SK-N-SH (cell line): ENCODE results near the gene SORBS2. TPM values are rescaled to one million over a fixed set of nuclear protein-coding genes. Genes with fewer than 3 reads are reported as not detected.

Experiments
- CTCF ChIA-PET: fragments of 300-600, 350-600 bp; formaldehyde crosslinking; extraction: SDS; loops from one replicate; lab custom pipeline; 2021; lab: Yijun Ruan, JAX
- POLR2A ChIA-PET: fragments of 350-600 bp; sonication (Branson Sonifier 250); formaldehyde crosslinking; extraction: SDS; loops from one replicate; lab custom pipeline; 2020; ENCODE audit warnings: antibody characterized with exemption, inconsistent platforms; lab: Yijun Ruan, JAX
- DNase-seq: peaks from one replicate; pipeline ENCODE4 v3.0.0; 2012
- H2AFZ ChIP-seq: fragments of 200-600 bp; sonication (generic); 2 replicates; pipeline ENCODE4 v1.8.1; 2016; ENCODE audit warnings: antibody characterized with exemption, mild to moderate bottlenecking, low read depth
- H3F3A ChIP-seq: fragments of 200-600 bp; sonication (generic); replicated peaks from 2 replicates; pipeline ENCODE3; 2016; ENCODE audit warnings: antibody characterized with exemption, mild to moderate bottlenecking; ENCODE audit not compliant: insufficient read depth
- H3K27ac ChIP-seq, 2 experiments: fragments of 200-500 bp in 1 of 2; fragments of 200-600 bp in 1 of 2; sonication (Bioruptor generic) in 1 of 2; sonication (generic), shearing (Covaris generic) in 1 of 2; 2 replicates each; pipeline versions ENCODE4 v1.5.1 to v1.6.1; 2014 to 2016; ENCODE audit warnings: low read depth in 2 of 2, inconsistent platforms in 1 of 2, low read length in 1 of 2, mild to moderate bottlenecking in 1 of 2, mixed read lengths in 1 of 2
- H3K27me3 ChIP-seq: fragments of 200-600 bp; sonication (generic), shearing (Covaris generic); 2 replicates; pipeline ENCODE4 v1.6.1; 2016; ENCODE audit warnings: mixed run types; ENCODE audit not compliant: insufficient read depth
- H3K36me3 ChIP-seq, 2 experiments: fragments of 200-500 bp in 1 of 2; fragments of 200-600 bp in 1 of 2; sonication (Bioruptor generic) in 1 of 2; sonication (generic) in 1 of 2; replicated peaks in 1 of 2; 2 replicates each; pipeline versions ENCODE3 to v1.5.1; 2014 to 2016; ENCODE audit warnings: low read length in 1 of 2, mild to moderate bottlenecking in 1 of 2; ENCODE audit not compliant: insufficient read depth in 2 of 2, control insufficient read depth in 1 of 2
- H3K4me1 ChIP-seq, 2 experiments: fragments of 200-500 bp in 1 of 2; fragments of 200-600 bp in 1 of 2; sonication (Bioruptor generic) in 1 of 2; sonication (generic), shearing (Covaris generic) in 1 of 2; 2 replicates each; pipeline versions ENCODE4 v1.5.1 to v1.6.1; 2014 to 2016; ENCODE audit warnings: low read depth in 1 of 2, low read length in 1 of 2, mixed run types in 1 of 2; ENCODE audit not compliant: insufficient read depth in 2 of 2, control insufficient read depth in 1 of 2
- H3K4me2 ChIP-seq: fragments of 200-600 bp; sonication (generic), shearing (Covaris generic); 2 replicates; pipeline ENCODE4 v1.6.1; 2017; ENCODE audit warnings: mixed run types
- H3K4me3 ChIP-seq, 2 experiments: fragments of 200-500 bp in 1 of 2; fragments of 200-600 bp in 1 of 2; sonication (Bioruptor generic) in 1 of 2; sonication (generic), shearing (Covaris generic) in 1 of 2; 2 replicates each; pipeline versions ENCODE4 v1.5.1 to v1.8.1; 2014 to 2016; ENCODE audit warnings: low read depth in 2 of 2, inconsistent platforms in 1 of 2, low read length in 1 of 2, mild to moderate bottlenecking in 1 of 2, mixed read lengths in 1 of 2, moderate library complexity in 1 of 2
- H3K79me2 ChIP-seq: fragments of 200-600 bp; sonication (generic); 2 replicates; pipeline ENCODE4 v1.8.1; 2017; ENCODE audit warnings: mild to moderate bottlenecking; ENCODE audit not compliant: insufficient read depth
- H3K9ac ChIP-seq: fragments of 200-600 bp; sonication (generic); 2 replicates; pipeline ENCODE4 v1.6.1; 2017; ENCODE audit warnings: mixed run types
- H3K9me2 ChIP-seq: fragments of 200-600 bp; sonication (generic); 2 replicates; pipeline ENCODE4 v1.6.1; 2017; ENCODE audit warnings: mixed run types
- H3K9me3 ChIP-seq: fragments of 200-600 bp; sonication (generic); 2 replicates; pipeline ENCODE4 v1.6.1; 2017; ENCODE audit warnings: mixed run types, mild to moderate bottlenecking, moderate library complexity
- H4K20me1 ChIP-seq: fragments of 200-600 bp; sonication (generic); 2 replicates; pipeline ENCODE4 v1.6.1; 2017; ENCODE audit warnings: mild to moderate bottlenecking, mixed run types; ENCODE audit not compliant: insufficient read depth
- FOSL2 ChIP-seq: IDR thresholded peaks from 2 replicates; pipeline ENCODE4 v1.4.0; 2012; ENCODE audit warnings: low read depth, mild to moderate bottlenecking, moderate library complexity, borderline replicate concordance
- MEF2A ChIP-seq: IDR thresholded peaks from 2 replicates; pipeline ENCODE4 v1.4.0; 2012; ENCODE audit warnings: low read depth, borderline replicate concordance
- POLR2AphosphoS5 ChIP-seq: IDR thresholded peaks from 2 replicates; pipeline ENCODE4 v1.6.1; 2012; ENCODE audit warnings: low read depth, low read length
- TAF1 ChIP-seq: IDR thresholded peaks from 2 replicates; pipeline ENCODE4 v1.6.1; 2012; ENCODE audit warnings: low read depth, mild to moderate bottlenecking, low read length, moderate library complexity, borderline replicate concordance
- YY1 ChIP-seq: IDR thresholded peaks from 2 replicates; pipeline ENCODE4 v1.4.0; 2012; ENCODE audit warnings: low read depth, mild to moderate bottlenecking
- WGBS: methylation state at CpG from one replicate; pipeline ENCODE4 v1.1.6; 2017; ENCODE audit warnings: low lambda C conversion rate; 5-methylcytosine and 5-hydroxymethylcytosine counted together
- polyA plus RNA-seq, 3 experiments: library from polyadenylated mRNA; depleted of rRNA; stranded (reverse); fragments of >200 nt; gene quantifications; 2 replicates each; pipeline ENCODE4 v1.2.3, GENCODE V29; 2012
- TF ChIP-seq, protein P1 (sequence below): fragments of 150-350 bp; IDR thresholded peaks from 2 replicates; pipeline ENCODE4 v1.6.1; 2016; ENCODE audit warnings: mild to moderate bottlenecking, low read depth, low read length
- TF ChIP-seq, protein P2 (sequence below): fragments of 150-350 bp; IDR thresholded peaks from 2 replicates; pipeline ENCODE4 v1.6.1; 2017; ENCODE audit warnings: antibody characterized with exemption, low read length, low read depth, borderline replicate concordance

The SORBS2 gene
- polyA plus RNA-seq, 1 of the 3 experiments (the other 2 are of a cell fraction), result 2.5 TPM

DNA sequence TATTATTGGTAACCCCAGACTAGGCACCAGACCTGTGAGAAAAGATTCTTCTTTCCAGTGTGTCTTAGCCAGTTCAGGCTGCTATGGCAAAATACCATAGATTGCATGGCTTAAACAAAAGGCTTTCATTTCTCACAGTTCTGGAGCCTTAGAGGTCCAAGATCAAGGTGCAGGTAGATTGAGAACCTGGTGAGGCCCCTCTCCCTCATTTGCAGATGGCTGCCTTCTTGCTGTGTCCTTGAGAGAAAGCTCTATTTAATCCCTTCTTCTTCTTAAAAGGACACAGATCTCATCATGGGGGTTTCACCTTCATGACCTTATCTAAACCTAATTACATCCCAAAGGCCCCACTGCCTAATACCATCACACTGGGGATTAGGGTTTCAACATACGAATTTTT is 273.2 kb downstream of the SORBS2 start:
- H3K36me3 ChIP-seq, result no peaks in the 10 kb centered on the region
- no peaks in the 10 kb centered on the region for H3K9me3 ChIP-seq
- WGBS, result 8% methylated on average over 1 of the region's 1 CpG
- no peaks in the 10 kb centered on the region for H4K20me1 ChIP-seq
- POLR2A ChIA-PET, result no interaction called here
- no peak overlapping the region for H3K4me3 ChIP-seq
- no peak for DNase-seq
- H3K79me2 ChIP-seq, result no peaks in the 10 kb centered on the region
- H3K9me2 ChIP-seq, result no peaks in the 10 kb centered on the region
- no peak overlapping the region for H3K4me2 ChIP-seq
- TF ChIP-seq FOSL2 (no peak), YY1 (no peak), MEF2A (no peak)
- TF ChIP-seq, protein P1, sequence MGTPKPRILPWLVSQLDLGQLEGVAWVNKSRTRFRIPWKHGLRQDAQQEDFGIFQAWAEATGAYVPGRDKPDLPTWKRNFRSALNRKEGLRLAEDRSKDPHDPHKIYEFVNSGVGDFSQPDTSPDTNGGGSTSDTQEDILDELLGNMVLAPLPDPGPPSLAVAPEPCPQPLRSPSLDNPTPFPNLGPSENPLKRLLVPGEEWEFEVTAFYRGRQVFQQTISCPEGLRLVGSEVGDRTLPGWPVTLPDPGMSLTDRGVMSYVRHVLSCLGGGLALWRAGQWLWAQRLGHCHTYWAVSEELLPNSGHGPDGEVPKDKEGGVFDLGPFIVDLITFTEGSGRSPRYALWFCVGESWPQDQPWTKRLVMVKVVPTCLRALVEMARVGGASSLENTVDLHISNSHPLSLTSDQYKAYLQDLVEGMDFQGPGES, result no peak
- TF ChIP-seq, protein P2, sequence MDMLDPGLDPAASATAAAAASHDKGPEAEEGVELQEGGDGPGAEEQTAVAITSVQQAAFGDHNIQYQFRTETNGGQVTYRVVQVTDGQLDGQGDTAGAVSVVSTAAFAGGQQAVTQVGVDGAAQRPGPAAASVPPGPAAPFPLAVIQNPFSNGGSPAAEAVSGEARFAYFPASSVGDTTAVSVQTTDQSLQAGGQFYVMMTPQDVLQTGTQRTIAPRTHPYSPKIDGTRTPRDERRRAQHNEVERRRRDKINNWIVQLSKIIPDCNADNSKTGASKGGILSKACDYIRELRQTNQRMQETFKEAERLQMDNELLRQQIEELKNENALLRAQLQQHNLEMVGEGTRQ, result no peak
- H3F3A ChIP-seq, result no peaks in the 10 kb centered on the region
- H3K4me1 ChIP-seq, result peaks cover 0 to 4% of the 10 kb centered on the region in 2 experiments; a peak in 1 of 4 replicates
- peaks cover 37% of the 10 kb centered on the region; the same call in 1 of the 2 replicates for H3K27me3 ChIP-seq
- no peak overlapping the region for H3K27ac ChIP-seq
- H3K9ac ChIP-seq, result no peak overlapping the region
- no peak overlapping the region for H2AFZ ChIP-seq
- CTCF ChIA-PET, result interaction anchor here (1.0 to 1.7 kb wide), 2 partner anchors 11 to 59 kb away, joined by 3 to 4 read pairs; no protein-coding TSS in a partner anchor

DNA sequence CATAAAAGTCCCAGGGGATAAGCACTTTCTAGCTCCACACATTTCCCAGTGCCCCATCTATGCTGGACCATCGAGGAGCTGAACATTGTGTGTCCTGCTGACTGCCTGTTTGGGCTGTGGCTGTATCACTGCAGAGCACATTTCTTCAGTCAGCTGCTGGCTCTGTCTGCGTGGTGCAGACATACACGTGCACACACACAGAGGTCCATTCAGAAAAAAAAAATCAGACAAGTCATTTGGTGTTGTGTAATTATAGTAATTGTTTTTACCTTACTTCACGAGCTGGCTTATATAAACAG is 275.6 kb downstream of the SORBS2 start:
- peak; percentile 33 for DNase-seq
- TF ChIP-seq POLR2AphosphoS5, result no peak
- TF ChIP-seq YY1, result no peak
- TF ChIP-seq TAF1, result no peak
- TF ChIP-seq, protein P2, result no peak
- Histone ChIP-seq H2AFZ (no peak overlapping the region), H3K79me2 (no peaks in the 10 kb centered on the region), H3K27me3 (peaks cover 37% of the 10 kb centered on the region; the same call in 1 of the 2 replicates), H3K4me2 (no peak overlapping the region), H3K4me1 (peaks cover 0 to 8% of the 10 kb centered on the region in 2 experiments; a peak in 1 of 4 replicates), H3F3A (no peaks in the 10 kb centered on the region), H3K9me3 (no peaks in the 10 kb centered on the region), H3K9ac (no peak overlapping the region), H3K9me2 (no peaks in the 10 kb centered on the region), H3K27ac (no peak overlapping the region), H4K20me1 (no peaks in the 10 kb centered on the region), H3K36me3 (no peaks in the 10 kb centered on the region), H3K4me3 (no peak overlapping the region)
- WGBS, result 41% methylated on average over 4 of the region's 4 CpGs
- ChIA-PET POLR2A (no interaction called here), CTCF (interaction anchor here (0.9 to 1.2 kb wide), 6 partner anchors 18 to 69 kb away, joined by 3 to 5 read pairs (median 4); no protein-coding TSS in a partner anchor)
